Loucy (cell line): ENCODE measurements around the gene ABCB9.

Experiments
- CTCF ChIP-seq: fragments of 200-600 bp; sonication (generic); conservative IDR thresholded peaks from 2 replicates; pipeline ENCODE4 v1.5.1; 2014; ENCODE audit warnings: mild to moderate bottlenecking, antibody characterized with exemption, low read length
- EZH2phosphoT487 ChIP-seq: fragments of 200-600 bp; IDR thresholded peaks from 2 replicates; pipeline ENCODE4 v1.6.1; 2018; ENCODE audit warnings: antibody characterized with exemption, mild to moderate bottlenecking, moderate library complexity, borderline replicate concordance

GRCh38 chr12:123003257-123003656 lies 37.0 kb upstream of the ABCB9 start:
- TF ChIP-seq CTCF, result no peak
- no peak for TF ChIP-seq EZH2phosphoT487
